Type B pancreatic cell (in vitro differentiated cells): Measurements from ENCODE around the gene CAMTA1. TPM values are rescaled to one million over a fixed set of nuclear protein-coding genes. Genes with fewer than 3 reads are reported as not detected.

Experiments used
- DNase-seq: peaks from one replicate; pipeline ENCODE4 v3.0.0; 2021; ENCODE audit warnings: mixed read lengths; ENCODE audit not compliant: unreplicated experiment; ENCODE audit errors: extremely low spot score
- H3K27ac Mint-ChIP-seq: 2 replicates; pipeline ENCODE4 v1.8.0; 2021; ENCODE audit warnings: mild to moderate bottlenecking, mixed read lengths
- H3K27me3 Mint-ChIP-seq: 2 replicates; pipeline ENCODE4 v1.8.0; 2021; ENCODE audit warnings: mixed read lengths
- H3K36me3 Mint-ChIP-seq: 2 replicates; pipeline ENCODE4 v1.8.0; 2021; ENCODE audit warnings: mixed read lengths
- H3K4me1 Mint-ChIP-seq: one replicate; pipeline ENCODE4 v1.8.0; 2021; ENCODE audit warnings: mixed read lengths; ENCODE audit not compliant: unreplicated experiment
- H3K4me3 Mint-ChIP-seq: 2 replicates; pipeline ENCODE4 v1.8.0; 2021; ENCODE audit warnings: mild to moderate bottlenecking, mixed read lengths
- H3K9me3 Mint-ChIP-seq: 2 replicates; pipeline ENCODE4 v1.8.0; 2021; ENCODE audit warnings: mixed read lengths
- CTCF ChIP-seq: fragments of 200-600 bp; sonication (generic); conservative IDR thresholded peaks from 2 replicates; pipeline ENCODE4 v1.5.0; 2021; ENCODE audit warnings: antibody characterized with exemption, mild to moderate bottlenecking
- total RNA-seq: library from RNA; stranded (reverse); gene quantifications from 2 replicates; pipeline ENCODE4 v1.2.1, GENCODE V29; 2021; ENCODE audit warnings: low replicate concordance

The CAMTA1 gene
- total RNA-seq, 1 donor from 2014 or later = 82.5 TPM

GRCh38 chr1:6971048-6971447 lies 185.8 kb downstream of the CAMTA1 start:
- H3K4me1 Mint-ChIP-seq = peaks cover 23% of the 10 kb centered on the region
- no peak for DNase-seq

GRCh38 chr1:6971699-6972098 lies 186.4 kb downstream of the CAMTA1 start:
- no peaks in the 10 kb centered on the region for H3K36me3 Mint-ChIP-seq
- DNase-seq = no peak
- TF ChIP-seq CTCF = no peak
- no peak overlapping the region for H3K4me3 Mint-ChIP-seq
- peaks cover 7% of the 10 kb centered on the region for H3K9me3 Mint-ChIP-seq
- H3K4me1 Mint-ChIP-seq = peaks cover 24% of the 10 kb centered on the region
- no peak overlapping the region for H3K27ac Mint-ChIP-seq
- H3K27me3 Mint-ChIP-seq = peaks cover 13% of the 10 kb centered on the region

More at GRCh38 chr1:6971048-6971447, 185.8 kb downstream of the CAMTA1 start:
- TF ChIP-seq CTCF = no peak
- peaks cover 2% of the 10 kb centered on the region for H3K9me3 Mint-ChIP-seq
- H3K4me3 Mint-ChIP-seq = no peak overlapping the region
- peaks cover 16% of the 10 kb centered on the region for H3K27me3 Mint-ChIP-seq
- no peak overlapping the region for H3K27ac Mint-ChIP-seq
- no peaks in the 10 kb centered on the region for H3K36me3 Mint-ChIP-seq

GRCh38 chr1:6972399-6972798 lies 187.1 kb downstream of the CAMTA1 start:
- no peak overlapping the region for H3K4me3 Mint-ChIP-seq
- no peaks in the 10 kb centered on the region for H3K36me3 Mint-ChIP-seq
- H3K27ac Mint-ChIP-seq = no peak overlapping the region
- H3K4me1 Mint-ChIP-seq = peaks cover 24% of the 10 kb centered on the region
- DNase-seq = no peak
- peaks cover 13% of the 10 kb centered on the region for H3K27me3 Mint-ChIP-seq
- H3K9me3 Mint-ChIP-seq = peaks cover 7% of the 10 kb centered on the region
- TF ChIP-seq CTCF = no peak

- Mint-ChIP-seq H3K4me1 (peaks cover 24% of the 10 kb centered on the region), H3K27ac (no peak overlapping the region), H3K9me3 (peaks cover 7% of the 10 kb centered on the region), H3K4me3 (no peak overlapping the region), H3K36me3 (no peaks in the 10 kb centered on the region), H3K27me3 (no peaks in the 10 kb centered on the region)
- no peak for DNase-seq
- no peak for TF ChIP-seq CTCF
Observed at GRCh38 chr1:6975331-6976043, 190.2 kb downstream of the CAMTA1 start.

GRCh38 chr1:6976044-6976375 lies 190.8 kb downstream of the CAMTA1 start:
- Mint-ChIP-seq H3K9me3 (peaks cover 7% of the 10 kb centered on the region), H3K4me3 (no peak overlapping the region), H3K36me3 (no peaks in the 10 kb centered on the region), H3K27me3 (no peaks in the 10 kb centered on the region), H3K4me1 (peaks cover 23% of the 10 kb centered on the region), H3K27ac (no peak overlapping the region)
- no peak for DNase-seq
- TF ChIP-seq CTCF = no peak
